HG03060 (cell line): ENCODE results near the gene GPR89B.
"Not testable (repeated sequence)": the region's sequence is repeated elsewhere in the genome, so short reads cannot be mapped to it uniquely, and the experiment has no call there.

Source experiments
- ATAC-seq: cut with Tn5 transposase; IDR thresholded peaks from one replicate; pipeline ENCODE4 v1.9.1; 2021; ENCODE audit warnings: low read depth, moderate number of reproducible peaks; ENCODE audit not compliant: unreplicated experiment

GPR89B gene

GRCh38 chr1:147931137-147931536, 2.9 kb downstream of the GPR89B start:
- ATAC-seq, result not testable (repeated sequence)

- ATAC-seq, result not testable (repeated sequence)
These were observed 7.1 kb downstream of the GPR89B start for GRCh38 chr1:147935296-147935695.

GRCh38 chr1:147940456-147940855, 12.2 kb downstream of the GPR89B start:
- ATAC-seq, result not testable (repeated sequence)

- not testable (repeated sequence) for ATAC-seq
These were observed 14.3 kb downstream of the GPR89B start for GRCh38 chr1:147942563-147942962.

GRCh38 chr1:147949517-147949916, 21.3 kb downstream of the GPR89B start:
- ATAC-seq, result not testable (repeated sequence)

- ATAC-seq, result not testable (repeated sequence)
These were observed 30.7 kb downstream of the GPR89B start for GRCh38 chr1:147958906-147959305.

- not testable (repeated sequence) for ATAC-seq
These were observed 31.5 kb downstream of the GPR89B start for GRCh38 chr1:147959680-147960079.

- ATAC-seq, result not testable (repeated sequence)
These were observed 36.4 kb downstream of the GPR89B start for GRCh38 chr1:147964575-147964974.

GRCh38 chr1:147966657-147967056, 38.4 kb downstream of the GPR89B start:
- not testable (repeated sequence) for ATAC-seq

- not testable (repeated sequence) for ATAC-seq
These were observed 50.9 kb downstream of the GPR89B start for GRCh38 chr1:147978896-147979651.

GRCh38 chr1:147985374-147985773, 57.2 kb downstream of the GPR89B start:
- not testable (repeated sequence) for ATAC-seq

- not testable (repeated sequence) for ATAC-seq
These were observed 59.7 kb downstream of the GPR89B start for GRCh38 chr1:147987893-147988292.

GRCh38 chr1:147992916-147993315, 64.7 kb downstream of the GPR89B start:
- ATAC-seq, result not testable (repeated sequence)

- not testable (repeated sequence) for ATAC-seq
These were observed 65.2 kb downstream of the GPR89B start for GRCh38 chr1:147993400-147993799.

GRCh38 chr1:147993825-147994615, 65.8 kb downstream of the GPR89B start:
- not testable (repeated sequence) for ATAC-seq

GRCh38 chr1:147996088-147996487, 67.9 kb downstream of the GPR89B start:
- ATAC-seq, result not testable (repeated sequence)

GRCh38 chr1:148007724-148008123, 79.5 kb downstream of the GPR89B start:
- ATAC-seq, result not testable (repeated sequence)

GRCh38 chr1:148010527-148010926, 82.3 kb downstream of the GPR89B start:
- no peak for ATAC-seq

- ATAC-seq, result not testable (repeated sequence)
These were observed 85.2 kb downstream of the GPR89B start for GRCh38 chr1:148013177-148014144.
